Globus pallidus (tissue), 1 donor: ENCODE results near the gene ASB2.

Experiments
- DNase-seq: peaks from one replicate; pipeline ENCODE4 v3.0.0-alpha.2; 2015; ENCODE audit warnings: low spot score

The ASB2 gene

DNA sequence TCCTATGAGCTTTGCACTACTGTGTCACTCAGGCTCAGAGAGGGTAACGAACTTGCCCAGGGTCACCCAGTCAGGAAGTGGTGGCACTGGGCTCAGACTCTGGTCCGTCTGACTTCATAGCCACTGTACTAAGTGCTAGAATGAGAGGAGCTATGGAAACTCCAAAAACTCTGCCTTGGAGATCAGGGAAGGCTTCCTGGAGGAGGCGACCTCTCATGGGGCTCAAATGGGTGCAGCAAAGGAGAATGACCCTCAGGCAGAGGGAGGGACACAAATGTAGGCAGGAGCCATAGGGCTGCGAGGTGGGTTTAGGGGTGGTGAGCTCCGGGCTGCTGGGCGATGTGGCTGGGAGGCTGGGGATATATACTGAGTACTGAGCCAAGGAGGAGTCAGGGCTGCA lies 23.9 kb upstream of the ASB2 start:
- no peak for DNase-seq

GRCh38 chr14:93999573-93999972 lies 23.2 kb upstream of the ASB2 start:
- DNase-seq, result no peak

DNA sequence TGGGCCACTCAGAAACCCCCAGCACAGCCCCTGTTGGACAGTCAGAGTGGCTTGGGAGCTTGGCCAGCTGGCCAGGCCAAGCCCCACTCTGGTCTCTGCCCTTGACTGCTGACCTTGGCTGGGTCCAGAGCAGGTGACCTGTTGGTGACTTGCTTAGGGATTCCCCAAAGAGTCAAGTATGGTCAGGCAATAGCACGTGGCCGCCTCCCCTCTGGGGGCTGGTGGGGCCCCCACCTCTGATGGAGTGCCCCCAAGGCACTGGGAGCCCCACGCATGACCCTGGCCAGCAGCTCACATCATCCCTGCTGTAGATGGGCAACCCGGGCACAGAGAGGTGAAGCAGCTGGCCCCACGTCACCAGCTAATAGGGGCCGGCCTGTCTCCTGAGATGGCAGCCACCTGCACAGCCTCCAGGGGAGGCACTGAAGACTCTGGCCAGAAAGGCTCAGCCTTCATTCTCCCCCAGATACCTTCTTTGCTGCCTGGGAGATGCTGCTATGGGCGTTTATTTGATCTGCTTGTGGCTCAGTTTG lies 22.6 kb upstream of the ASB2 start:
- no peak for DNase-seq

DNA sequence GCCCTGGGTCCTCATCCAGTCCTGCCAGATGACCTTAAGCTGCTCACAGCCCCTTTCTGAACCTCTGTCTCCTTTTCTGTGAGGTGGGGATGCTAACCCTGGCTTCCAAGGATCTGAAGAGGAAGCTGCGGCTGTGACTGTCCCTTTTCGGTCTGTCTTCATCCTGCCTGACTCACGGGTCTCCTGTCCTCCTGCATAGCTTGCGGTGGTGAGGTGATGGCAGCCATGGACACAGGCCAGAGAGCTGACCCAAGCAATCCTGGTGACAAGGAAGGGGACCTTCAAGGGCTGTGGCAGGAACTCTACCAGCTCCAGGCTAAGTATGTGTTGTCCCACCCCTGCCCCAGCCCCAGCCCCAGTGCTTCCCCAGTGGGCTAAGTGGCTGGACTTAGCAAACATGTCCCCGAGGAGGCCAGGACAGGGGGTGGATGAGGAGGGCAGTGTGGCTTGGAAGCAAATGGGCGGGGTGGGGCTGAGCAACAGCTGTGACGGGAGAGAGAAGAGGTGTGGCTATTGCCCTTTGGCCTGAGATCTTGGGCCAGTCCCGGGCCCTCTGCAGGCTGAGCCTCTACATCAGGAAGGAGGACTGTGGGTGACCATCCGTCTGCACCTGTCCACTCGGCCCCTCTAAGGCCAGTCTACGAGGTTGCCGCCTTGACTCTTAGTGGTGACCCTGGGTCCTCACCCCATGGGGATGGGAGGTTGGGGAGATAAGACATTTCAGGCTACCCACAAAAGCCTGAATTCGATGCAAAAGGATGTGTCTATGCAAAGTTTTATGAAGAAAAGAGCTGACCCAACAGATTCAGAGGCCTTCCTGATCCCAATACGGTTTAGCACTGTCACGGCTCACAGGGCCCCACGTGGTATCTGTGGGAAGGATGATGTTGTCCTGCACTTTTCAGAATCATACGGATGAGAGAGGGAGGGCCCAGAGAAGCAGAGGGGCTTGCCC lies 21.8 kb upstream of the ASB2 start:
- no peak for DNase-seq

DNA sequence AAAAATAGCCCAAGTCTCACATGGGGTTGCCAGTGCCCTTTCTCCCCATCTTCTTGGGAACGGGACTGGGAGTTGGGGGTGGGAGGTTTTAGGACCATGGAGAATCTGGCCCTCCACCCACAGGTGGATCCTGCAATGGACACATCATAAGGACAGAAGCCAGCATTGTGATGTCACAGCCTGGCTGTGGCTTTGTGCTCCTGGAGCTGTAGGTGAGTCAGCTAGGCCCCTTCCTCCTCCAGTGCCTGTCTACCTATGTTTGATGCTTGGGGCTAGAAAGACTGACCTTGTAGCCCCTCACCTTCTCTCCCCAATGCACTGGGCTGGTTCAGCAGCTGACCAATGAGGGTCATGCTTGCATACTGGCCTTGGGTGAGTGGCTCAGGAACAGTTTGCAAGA lies 20.7 kb upstream of the ASB2 start, which contains the start of gene CCDC197:
CCDC197 (plus strand) TSS at position 220 of the 400 bp plus-strand sequence. CDS start 831 bp downstream, outside the sequence.
- DNase-seq, result no peak

GRCh38 chr14:93996130-93996695 lies 19.8 kb upstream of the ASB2 start:
- no peak for DNase-seq

GRCh38 chr14:93994919-93995682 lies 18.7 kb upstream of the ASB2 start:
- no peak for DNase-seq

DNA sequence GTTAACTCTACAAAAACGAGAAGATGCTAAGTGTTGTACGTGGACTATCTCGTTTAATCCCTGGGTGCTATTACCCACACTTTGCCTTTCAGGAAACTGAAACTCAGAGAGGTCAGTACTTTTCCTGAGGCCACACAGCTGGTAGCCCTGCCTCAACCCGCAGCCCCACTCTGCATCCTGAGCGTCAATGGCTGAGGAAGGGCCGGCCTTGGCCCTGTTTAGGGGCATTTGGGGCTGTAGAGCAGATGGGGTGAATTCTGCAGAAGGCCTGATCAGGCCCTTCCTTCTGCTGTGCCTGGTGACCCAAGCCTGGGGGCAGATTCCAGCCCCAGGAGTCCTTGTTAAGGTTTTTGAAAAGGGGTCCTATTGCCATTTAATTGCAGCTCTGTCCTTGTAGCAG lies 17.0 kb upstream of the ASB2 start:
- no peak for DNase-seq

DNA sequence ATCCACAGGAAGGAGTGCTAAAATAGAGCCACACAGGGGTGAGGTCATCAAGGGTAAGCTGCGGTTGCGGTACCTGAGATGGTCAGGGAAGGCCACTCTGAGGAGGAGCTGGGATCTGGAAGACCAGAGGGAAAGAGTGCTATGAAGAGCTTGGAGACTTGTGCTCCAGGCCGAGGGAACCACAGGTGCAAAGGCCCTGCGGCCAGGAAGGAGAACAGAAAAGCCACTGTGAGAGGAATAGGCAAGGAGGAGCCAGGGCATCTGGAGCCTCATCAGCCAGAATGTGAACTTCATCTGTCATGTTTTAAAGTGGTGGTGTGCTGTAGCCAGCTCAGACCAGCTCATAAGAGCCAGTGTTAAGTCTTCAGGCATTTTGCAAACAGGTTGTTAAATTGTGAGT lies 15.3 kb upstream of the ASB2 start:
- DNase-seq, result no peak

GRCh38 chr14:93991212-93991611 lies 14.8 kb upstream of the ASB2 start:
- DNase-seq, result no peak

DNA sequence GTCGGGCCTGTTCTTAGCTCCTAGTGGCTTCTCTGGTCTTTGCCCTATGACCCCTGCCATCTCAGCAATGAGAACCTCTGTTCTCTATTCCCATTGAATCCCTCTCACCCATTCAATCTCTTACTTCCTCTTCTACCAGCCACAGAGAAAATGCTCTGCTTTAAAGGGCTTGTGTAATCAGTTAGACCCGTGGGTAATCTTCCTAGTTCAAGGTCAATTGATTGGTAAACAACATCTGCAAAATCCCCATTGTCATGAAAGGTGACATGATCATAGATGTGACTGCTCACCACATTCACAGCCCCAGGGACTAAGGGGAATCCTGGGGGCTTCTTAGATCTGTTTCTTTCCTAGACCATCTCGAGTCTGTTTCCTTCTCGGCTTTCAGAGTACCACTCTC lies 13.6 kb upstream of the ASB2 start:
- DNase-seq, result no peak

GRCh38 chr14:93987815-93988476 lies 11.6 kb upstream of the ASB2 start:
- no peak for DNase-seq

DNA sequence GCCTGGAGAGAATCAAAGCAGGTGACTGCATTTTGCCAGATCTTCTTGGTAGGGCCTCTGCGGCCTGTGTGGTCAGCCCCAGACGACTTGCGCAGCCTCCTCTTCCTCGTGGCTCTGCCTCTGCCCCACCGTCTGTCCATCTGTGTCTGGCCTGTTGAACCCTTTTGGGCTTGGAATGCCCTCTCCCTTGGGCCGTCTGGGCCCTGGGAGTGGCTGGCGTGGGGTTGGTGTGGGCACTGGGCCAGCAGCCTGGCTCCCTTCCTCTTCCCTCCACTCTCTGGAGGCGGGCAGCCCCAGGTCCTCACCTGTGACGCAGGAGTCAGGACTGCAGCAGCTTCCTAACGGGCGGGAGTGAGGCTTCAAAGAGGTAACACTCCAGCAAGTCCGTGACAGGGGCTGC lies 11.0 kb upstream of the ASB2 start:
- DNase-seq, result no peak

DNA sequence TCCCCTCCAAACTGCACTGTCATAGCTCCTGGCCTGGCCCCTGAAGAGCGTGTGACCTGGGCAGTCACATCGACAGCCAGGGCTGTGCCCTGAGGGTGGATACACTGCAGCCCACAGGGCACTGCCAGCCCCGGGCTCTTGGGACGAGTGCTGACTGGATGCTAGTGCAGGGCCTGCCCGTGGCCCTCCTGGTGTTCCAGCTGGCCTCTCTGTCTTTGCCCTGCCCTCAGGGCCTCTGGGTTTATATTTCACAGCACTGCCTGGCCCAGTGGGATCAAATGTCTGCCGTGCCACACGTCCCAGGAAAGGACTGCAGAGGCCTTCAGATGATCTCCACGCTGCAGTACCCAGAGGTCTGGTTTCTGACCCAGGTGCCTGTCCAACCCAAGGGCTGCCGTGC lies 10.6 kb upstream of the ASB2 start:
- DNase-seq, result no peak

GRCh38 chr14:93984987-93985410 lies 8.6 kb upstream of the ASB2 start:
- DNase-seq, result peak; percentile 40

- no peak for DNase-seq
Measured at GRCh38 chr14:93984070-93984469, 7.7 kb upstream of the ASB2 start.

DNA sequence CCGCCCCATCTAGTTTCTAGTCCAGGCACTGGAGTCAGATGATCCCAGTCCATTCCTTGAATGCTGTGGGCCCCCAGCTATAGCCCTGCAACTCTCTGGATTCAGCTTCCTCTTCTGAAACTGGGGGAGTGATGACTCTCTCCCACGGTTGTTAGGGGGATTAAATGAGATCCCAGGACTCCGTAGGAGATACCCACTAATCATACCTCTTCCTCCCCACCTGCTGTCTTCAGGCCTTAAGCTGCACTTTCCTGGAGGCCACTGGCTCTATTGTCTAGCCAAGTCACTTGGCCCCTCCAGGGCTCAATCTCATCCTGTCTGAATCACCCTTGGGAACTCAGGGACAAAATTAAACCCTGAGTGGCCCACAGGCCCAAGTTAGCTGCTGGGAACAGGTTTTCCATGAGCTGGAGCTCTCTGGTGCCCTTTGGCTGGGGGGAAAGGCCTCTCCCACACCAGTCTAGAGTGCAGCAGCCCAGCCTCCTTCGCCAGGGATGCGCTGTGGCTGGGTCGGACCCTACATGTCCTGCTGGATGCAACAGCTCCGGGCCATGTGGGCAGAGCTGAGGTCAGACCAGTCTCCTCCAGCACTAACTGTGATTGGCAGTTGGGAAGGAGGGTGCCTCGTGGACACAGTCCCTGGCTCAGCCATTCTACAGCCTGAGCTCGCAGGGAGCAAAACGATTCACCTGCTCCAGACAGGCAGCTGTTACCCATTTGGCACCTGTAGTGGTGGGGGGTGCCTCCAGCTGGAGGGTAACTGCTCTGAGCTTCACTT lies 6.0 kb upstream of the ASB2 start:
- DNase-seq, result no peak

DNA sequence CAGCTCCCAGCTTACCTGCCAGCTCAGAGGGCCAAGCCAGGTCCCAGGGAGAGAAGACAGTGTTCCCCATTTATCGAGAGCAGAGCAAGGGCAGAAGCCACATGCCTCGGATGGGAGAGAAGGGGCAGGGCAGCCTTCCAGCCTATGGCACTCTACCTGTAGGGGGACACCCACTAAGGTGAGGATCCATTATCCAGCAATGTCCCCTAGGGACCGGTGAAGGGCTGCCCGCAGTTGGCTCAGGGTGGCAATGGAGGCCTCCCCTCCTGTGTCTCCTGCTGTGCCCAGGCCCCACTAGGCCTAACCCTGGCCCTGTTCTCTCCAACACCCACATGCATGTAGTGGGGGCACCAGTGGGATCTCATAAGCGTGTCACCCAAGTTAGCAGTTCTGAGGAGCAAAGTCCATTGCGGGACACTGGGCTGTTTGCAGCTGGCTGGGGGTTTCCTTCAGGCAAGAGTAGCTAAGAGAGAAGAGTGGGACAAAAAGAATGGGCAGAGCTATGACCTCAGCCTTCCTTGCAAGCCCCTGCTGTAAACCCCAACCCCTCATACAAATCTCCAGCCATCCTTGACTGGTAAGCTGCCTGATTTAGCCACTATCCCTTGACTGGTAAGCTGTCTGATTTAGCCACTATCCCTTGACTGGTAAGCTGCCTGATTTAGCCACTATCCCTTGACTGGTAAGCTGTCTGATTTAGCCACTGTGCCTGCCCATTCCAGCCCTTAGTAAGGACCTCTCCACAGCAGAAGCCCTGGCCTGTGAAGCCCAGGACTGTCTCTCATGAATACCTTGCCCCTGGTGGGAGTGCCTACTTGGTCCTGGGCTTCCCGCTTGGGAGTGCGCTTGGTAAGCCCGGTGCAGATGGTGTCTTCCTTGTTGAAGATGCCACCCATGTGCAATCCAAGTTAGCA lies 5.2 kb upstream of the ASB2 start:
- no peak for DNase-seq

GRCh38 chr14:93980456-93981201 lies 4.3 kb upstream of the ASB2 start:
- DNase-seq, result no peak
